ENCODE measurements around the gene BMP8B.

BMP8B gene

GRCh38 chr1:39727932-39728317 is 60.7 kb downstream of the BMP8B start:
- no peak for DNase-seq (ENCODE audit: low read depth in 1 of 2, low spot score in 1 of 2)

GRCh38 chr1:39727221-39727931 is 61.3 kb downstream of the BMP8B start:
- no peak for DNase-seq (ENCODE audit: low read depth in 1 of 2, low spot score in 1 of 2)

- DNase-seq (ENCODE audit: low read depth in 1 of 2, low spot score in 1 of 2), result no peak
Measured at GRCh38 chr1:39726600-39726999, 62.1 kb downstream of the BMP8B start.

DNA sequence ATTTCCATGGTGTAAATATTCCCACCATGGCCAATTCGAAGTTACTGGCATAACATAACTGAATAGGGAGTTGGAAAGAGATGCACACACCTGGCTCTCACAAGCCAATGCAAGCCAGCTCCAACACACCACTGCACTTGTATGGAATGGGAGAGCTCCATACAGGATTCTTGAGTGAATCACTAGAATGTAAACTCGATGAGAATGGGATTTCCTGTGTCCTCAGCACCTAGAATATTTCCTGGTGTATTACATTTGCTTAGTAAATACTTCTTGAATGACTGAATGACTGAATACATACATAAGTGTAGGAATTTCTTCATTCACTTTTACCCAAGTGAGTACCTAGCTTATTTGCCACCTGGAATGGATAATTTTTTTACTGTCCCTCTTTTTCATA is 66.2 kb downstream of the BMP8B start:
- no peak for DNase-seq (ENCODE audit: low read depth in 1 of 2, low spot score in 1 of 2)

GRCh38 chr1:39721664-39722063 is 67.0 kb downstream of the BMP8B start:
- DNase-seq (ENCODE audit: low read depth in 1 of 2, low spot score in 1 of 2), result no peak

- no peak for DNase-seq (ENCODE audit: low read depth in 1 of 2, low spot score in 1 of 2)
Measured at GRCh38 chr1:39720094-39720999, 68.3 kb downstream of the BMP8B start.

DNA sequence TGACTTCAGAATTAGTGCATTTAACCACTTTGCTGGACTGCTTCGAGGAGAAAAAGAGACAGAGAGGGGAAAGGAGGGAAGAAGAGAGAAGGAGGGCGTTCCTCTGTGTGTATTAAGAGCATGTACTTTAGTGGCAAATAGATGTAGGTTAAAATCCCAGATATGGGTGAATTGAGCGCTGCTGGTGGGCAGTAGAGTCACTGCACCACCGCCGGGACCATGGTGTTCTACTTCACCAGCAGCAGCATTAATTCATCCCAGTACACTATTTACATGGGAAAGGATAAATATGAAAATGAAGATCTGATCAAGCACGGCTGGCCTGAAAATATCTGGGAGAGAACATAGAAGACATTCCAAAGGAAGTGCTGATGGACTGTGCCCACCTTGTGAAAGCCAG is 70.9 kb downstream of the BMP8B start:
- no peak for DNase-seq (ENCODE audit: low read depth in 1 of 2, low spot score in 1 of 2)

- DNase-seq (ENCODE audit: low read depth in 1 of 2, low spot score in 1 of 2), result no peak
Measured at GRCh38 chr1:39713557-39713956, 75.1 kb downstream of the BMP8B start.

- no peak for DNase-seq (ENCODE audit: low read depth in 1 of 2, low spot score in 1 of 2)
Measured at GRCh38 chr1:39711966-39712340, 76.7 kb downstream of the BMP8B start.

GRCh38 chr1:39711104-39711965 is 77.3 kb downstream of the BMP8B start:
- DNase-seq (ENCODE audit: low read depth in 1 of 2, low spot score in 1 of 2), result no peak

- no peak for DNase-seq (ENCODE audit: low read depth in 1 of 2, low spot score in 1 of 2)
Measured at GRCh38 chr1:39707506-39707905, 81.2 kb downstream of the BMP8B start.

All from activated T-helper 1 cell treated with anti-CD3 and anti-CD28 coated beads, Interleukin-2, amount 50 U/mL, for 16 hours (primary cell).